Measurements from ENCODE around the gene ELL.

GRCh38 chr19:18526316-18526715 is 4.4 kb upstream of the ELL start:
- TF ChIP-seq, protein P1, sequence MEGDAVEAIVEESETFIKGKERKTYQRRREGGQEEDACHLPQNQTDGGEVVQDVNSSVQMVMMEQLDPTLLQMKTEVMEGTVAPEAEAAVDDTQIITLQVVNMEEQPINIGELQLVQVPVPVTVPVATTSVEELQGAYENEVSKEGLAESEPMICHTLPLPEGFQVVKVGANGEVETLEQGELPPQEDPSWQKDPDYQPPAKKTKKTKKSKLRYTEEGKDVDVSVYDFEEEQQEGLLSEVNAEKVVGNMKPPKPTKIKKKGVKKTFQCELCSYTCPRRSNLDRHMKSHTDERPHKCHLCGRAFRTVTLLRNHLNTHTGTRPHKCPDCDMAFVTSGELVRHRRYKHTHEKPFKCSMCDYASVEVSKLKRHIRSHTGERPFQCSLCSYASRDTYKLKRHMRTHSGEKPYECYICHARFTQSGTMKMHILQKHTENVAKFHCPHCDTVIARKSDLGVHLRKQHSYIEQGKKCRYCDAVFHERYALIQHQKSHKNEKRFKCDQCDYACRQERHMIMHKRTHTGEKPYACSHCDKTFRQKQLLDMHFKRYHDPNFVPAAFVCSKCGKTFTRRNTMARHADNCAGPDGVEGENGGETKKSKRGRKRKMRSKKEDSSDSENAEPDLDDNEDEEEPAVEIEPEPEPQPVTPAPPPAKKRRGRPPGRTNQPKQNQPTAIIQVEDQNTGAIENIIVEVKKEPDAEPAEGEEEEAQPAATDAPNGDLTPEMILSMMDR (conservative IDR thresholded peaks at IDR 0.05; ENCODE audit: low read depth in 2 of 2): no peak
- TF ChIP-seq POLR2AphosphoS5 (IDR thresholded peaks at IDR 0.05; ENCODE audit: low read depth) (no peak), EZH2 (IDR thresholded peaks at IDR 0.05; ENCODE audit: low read depth, unreplicated experiment) (no peak), STAT1 (IDR thresholded peaks at IDR 0.05; ENCODE audit: unreplicated experiment) (no peak), EZH2phosphoT487 (IDR thresholded peaks at IDR 0.05; ENCODE audit: unreplicated experiment) (no peak), ZNF462 (CRISPR knock-in tag; IDR thresholded peaks at IDR 0.05) (no peak), CREB1 (CRISPR knock-in tag; IDR thresholded peaks at IDR 0.05; ENCODE audit: low read depth) (no peak), NANOG (IDR thresholded peaks at IDR 0.05; ENCODE audit: borderline replicate concordance) (no peak), JUNB (IDR thresholded peaks at IDR 0.05; ENCODE audit: unreplicated experiment) (no peak), ZNF331 (CRISPR knock-in tag; IDR thresholded peaks at IDR 0.05; ENCODE audit: low read depth) (no peak), ZNF114 (CRISPR knock-in tag; IDR thresholded peaks at IDR 0.05) (no peak)
- TF ChIP-seq, protein P2, sequence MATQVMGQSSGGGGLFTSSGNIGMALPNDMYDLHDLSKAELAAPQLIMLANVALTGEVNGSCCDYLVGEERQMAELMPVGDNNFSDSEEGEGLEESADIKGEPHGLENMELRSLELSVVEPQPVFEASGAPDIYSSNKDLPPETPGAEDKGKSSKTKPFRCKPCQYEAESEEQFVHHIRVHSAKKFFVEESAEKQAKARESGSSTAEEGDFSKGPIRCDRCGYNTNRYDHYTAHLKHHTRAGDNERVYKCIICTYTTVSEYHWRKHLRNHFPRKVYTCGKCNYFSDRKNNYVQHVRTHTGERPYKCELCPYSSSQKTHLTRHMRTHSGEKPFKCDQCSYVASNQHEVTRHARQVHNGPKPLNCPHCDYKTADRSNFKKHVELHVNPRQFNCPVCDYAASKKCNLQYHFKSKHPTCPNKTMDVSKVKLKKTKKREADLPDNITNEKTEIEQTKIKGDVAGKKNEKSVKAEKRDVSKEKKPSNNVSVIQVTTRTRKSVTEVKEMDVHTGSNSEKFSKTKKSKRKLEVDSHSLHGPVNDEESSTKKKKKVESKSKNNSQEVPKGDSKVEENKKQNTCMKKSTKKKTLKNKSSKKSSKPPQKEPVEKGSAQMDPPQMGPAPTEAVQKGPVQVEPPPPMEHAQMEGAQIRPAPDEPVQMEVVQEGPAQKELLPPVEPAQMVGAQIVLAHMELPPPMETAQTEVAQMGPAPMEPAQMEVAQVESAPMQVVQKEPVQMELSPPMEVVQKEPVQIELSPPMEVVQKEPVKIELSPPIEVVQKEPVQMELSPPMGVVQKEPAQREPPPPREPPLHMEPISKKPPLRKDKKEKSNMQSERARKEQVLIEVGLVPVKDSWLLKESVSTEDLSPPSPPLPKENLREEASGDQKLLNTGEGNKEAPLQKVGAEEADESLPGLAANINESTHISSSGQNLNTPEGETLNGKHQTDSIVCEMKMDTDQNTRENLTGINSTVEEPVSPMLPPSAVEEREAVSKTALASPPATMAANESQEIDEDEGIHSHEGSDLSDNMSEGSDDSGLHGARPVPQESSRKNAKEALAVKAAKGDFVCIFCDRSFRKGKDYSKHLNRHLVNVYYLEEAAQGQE (IDR thresholded peaks at IDR 0.05; ENCODE audit: unreplicated experiment): no peak
- TF ChIP-seq, protein P3, sequence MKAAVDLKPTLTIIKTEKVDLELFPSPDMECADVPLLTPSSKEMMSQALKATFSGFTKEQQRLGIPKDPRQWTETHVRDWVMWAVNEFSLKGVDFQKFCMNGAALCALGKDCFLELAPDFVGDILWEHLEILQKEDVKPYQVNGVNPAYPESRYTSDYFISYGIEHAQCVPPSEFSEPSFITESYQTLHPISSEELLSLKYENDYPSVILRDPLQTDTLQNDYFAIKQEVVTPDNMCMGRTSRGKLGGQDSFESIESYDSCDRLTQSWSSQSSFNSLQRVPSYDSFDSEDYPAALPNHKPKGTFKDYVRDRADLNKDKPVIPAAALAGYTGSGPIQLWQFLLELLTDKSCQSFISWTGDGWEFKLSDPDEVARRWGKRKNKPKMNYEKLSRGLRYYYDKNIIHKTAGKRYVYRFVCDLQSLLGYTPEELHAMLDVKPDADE (IDR thresholded peaks at IDR 0.05): no peak
